OCI-LY7 (cell line): ENCODE data around the gene CELF4.

Source experiments
- EZH2phosphoT487 ChIP-seq: fragments of 200-600 bp; sonication (generic); IDR thresholded peaks from 2 replicates; pipeline ENCODE4 v1.6.1; 2018; ENCODE audit warnings: low read depth, borderline replicate concordance, mild to moderate bottlenecking, mixed run types, antibody characterized with exemption, low read length, moderate library complexity, mixed read lengths
- TF ChIP-seq, protein P1 (sequence below): fragments of 200-600 bp; sonication (generic); conservative IDR thresholded peaks from 2 replicates; pipeline ENCODE4 v1.5.1; 2014; ENCODE audit warnings: mild to moderate bottlenecking, antibody characterized with exemption, low read length, moderate library complexity, mixed read lengths

DNA sequence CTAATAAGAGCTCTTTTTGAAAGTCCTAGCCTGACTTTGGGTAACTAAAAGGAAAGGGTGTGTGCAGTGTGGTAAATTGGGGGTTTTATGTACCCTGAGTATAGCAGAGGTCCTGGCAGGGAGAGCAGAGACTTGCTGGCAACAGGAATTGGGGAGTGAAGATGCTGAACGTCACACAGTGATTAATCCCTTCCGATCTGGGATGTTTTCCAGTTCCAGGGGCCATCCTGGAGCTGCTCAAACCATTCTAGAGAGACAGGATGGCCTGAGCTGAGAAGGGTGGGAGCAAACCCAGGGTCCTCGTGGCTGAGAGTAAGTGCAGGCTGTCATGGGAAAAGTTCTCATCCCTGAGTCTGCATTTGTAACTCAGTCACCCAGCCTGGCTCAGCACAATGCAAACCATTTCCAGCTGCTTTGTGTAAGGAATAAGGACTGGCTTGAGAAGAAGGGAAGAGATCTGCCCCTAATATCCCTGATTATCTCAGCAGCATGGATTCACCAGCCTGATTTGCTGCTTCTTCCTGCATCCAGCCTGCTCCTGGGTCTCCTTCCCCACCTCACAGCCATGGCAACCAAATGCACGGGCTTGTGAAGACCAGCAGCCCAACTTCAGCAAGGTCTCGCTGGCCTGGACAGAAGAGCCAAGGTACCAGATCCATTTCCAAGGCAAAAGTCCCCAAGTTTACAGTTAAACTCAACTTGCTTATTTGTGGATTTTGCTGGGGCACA, 47.1 kb upstream of the CELF4 start:
- TF ChIP-seq, protein P1, sequence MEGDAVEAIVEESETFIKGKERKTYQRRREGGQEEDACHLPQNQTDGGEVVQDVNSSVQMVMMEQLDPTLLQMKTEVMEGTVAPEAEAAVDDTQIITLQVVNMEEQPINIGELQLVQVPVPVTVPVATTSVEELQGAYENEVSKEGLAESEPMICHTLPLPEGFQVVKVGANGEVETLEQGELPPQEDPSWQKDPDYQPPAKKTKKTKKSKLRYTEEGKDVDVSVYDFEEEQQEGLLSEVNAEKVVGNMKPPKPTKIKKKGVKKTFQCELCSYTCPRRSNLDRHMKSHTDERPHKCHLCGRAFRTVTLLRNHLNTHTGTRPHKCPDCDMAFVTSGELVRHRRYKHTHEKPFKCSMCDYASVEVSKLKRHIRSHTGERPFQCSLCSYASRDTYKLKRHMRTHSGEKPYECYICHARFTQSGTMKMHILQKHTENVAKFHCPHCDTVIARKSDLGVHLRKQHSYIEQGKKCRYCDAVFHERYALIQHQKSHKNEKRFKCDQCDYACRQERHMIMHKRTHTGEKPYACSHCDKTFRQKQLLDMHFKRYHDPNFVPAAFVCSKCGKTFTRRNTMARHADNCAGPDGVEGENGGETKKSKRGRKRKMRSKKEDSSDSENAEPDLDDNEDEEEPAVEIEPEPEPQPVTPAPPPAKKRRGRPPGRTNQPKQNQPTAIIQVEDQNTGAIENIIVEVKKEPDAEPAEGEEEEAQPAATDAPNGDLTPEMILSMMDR = no peak
- TF ChIP-seq EZH2phosphoT487 = no peak
